HG02852 (cell line): Measurements from ENCODE around the gene PRSS38.

Experiments used
- ATAC-seq: cut with Tn5 transposase; IDR thresholded peaks from one replicate; pipeline ENCODE4 v1.9.1; 2021; ENCODE audit warnings: mild to moderate bottlenecking, moderate library complexity; ENCODE audit not compliant: unreplicated experiment

The PRSS38 gene

GRCh38 chr1:227792216-227793078 is 23.0 kb upstream of the PRSS38 start:
- ATAC-seq, result no peak

DNA sequence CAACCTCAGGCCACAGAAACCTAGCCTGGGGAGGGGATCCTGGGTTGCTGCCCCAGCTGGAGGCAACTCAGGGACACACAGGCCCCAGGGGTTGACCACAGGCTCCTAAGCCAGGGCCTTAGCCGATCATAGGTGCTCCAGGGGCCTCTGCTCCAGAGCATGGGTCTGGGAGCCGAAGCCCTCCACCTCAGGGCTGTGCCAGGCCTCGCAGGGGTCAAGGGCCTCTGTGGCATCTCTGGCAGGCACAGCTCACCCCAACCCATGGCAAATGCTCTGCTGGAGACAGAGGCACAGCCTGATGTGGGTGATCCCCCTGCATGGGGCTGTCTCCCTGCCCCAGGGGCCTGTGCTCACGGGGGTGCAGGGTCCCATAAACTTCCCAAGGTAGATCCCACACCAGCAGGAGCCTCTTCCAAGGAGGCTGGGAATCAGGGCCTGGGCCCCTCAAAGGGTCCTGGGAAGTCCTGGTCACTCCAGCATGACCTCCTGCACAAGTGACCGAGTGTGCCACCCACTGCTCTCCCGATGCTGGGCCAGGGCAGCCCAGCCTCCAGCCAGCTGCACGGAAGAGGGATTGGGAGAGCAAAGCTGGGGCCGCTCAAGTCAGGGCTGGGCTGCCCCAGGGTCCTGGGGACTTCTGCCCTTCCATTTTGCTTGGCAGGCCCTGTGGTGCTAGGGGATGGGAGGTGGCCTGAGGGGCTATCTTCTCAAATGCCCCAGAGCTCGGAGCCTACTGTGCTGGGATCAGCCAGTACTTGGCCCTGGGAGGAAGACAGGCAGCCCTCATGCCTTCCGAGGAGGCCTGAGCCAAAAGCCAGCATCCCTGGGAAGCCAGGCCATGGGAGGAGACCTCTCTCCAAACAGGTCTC is 22.2 kb upstream of the PRSS38 start:
- no peak for ATAC-seq

- no peak for ATAC-seq
Observed at GRCh38 chr1:227793948-227794816, 21.3 kb upstream of the PRSS38 start.

DNA sequence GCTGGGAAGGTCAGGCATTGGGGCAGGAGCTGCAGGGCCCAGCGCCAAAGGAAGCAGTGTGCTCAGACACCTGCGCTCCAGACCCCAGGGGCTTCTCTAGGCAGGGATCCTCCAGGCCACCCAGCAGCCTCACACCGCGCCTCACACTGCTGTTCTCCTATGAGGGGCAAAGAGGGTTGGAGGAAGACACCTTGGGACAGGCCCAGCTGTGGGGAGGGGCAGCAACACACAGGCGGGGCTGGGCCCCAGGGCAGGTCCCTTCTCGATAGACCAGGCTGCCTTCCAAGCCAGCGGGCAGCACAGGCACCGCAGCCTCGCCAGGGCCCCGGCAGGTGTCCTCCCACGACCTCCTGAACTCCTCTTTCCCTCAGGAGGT is 20.7 kb upstream of the PRSS38 start:
- no peak for ATAC-seq

GRCh38 chr1:227795732-227796131 is 19.7 kb upstream of the PRSS38 start:
- ATAC-seq, result no peak

- ATAC-seq, result no peak
Observed at GRCh38 chr1:227796359-227796915, 19.0 kb upstream of the PRSS38 start.

GRCh38 chr1:227797144-227797543 is 18.3 kb upstream of the PRSS38 start:
- ATAC-seq, result no peak

GRCh38 chr1:227797625-227798024 is 17.9 kb upstream of the PRSS38 start:
- ATAC-seq, result no peak

GRCh38 chr1:227798078-227798802 is 17.2 kb upstream of the PRSS38 start:
- ATAC-seq, result no peak

- no peak for ATAC-seq
Observed at GRCh38 chr1:227799756-227800155, 15.7 kb upstream of the PRSS38 start.

DNA sequence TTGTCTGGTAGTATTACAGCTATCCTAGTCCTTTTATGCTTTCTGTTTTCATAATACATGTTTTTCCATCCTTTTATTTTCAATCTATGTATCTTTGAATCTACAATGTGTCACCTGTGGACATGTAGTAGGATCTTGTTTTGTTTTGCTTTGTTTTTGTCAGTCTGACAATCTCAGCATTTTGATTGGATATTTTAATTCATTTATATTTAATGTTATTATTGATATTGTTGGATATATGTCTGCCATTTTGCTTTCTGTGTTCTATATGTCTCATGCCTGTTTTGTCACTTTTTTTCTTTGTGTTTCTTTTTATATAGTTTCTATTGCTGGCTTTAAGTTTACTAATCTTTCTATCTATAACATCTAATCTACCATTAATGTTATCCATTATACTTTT is 11.5 kb upstream of the PRSS38 start:
- ATAC-seq, result no peak

DNA sequence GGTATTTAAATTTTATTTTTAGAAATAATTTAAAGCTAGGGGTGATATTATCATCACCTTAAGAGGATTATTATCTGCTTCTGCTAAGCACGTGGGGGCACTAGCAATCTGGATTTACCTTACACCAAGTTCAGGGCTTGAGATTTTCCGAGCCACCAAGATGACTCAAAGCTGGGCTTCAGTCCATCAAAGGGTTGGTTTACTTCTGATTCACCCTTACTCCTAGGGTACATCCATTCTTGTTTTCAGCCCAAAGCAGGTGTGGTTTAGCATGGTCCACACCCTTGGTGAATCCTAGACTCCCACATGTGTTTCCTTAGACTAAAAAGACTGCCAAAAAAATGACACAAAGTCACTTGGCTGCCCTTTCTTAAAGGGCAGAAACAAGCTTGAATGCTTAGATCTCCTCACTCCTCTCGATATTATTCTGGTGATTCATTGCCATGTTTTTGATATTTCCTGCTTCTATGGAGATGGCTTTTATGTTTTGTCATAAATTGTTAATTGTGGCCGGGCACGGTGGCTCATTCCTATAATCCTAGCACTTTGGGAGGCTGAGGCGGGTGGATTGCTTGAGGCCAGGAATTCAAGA is 9.8 kb upstream of the PRSS38 start:
- no peak for ATAC-seq

DNA sequence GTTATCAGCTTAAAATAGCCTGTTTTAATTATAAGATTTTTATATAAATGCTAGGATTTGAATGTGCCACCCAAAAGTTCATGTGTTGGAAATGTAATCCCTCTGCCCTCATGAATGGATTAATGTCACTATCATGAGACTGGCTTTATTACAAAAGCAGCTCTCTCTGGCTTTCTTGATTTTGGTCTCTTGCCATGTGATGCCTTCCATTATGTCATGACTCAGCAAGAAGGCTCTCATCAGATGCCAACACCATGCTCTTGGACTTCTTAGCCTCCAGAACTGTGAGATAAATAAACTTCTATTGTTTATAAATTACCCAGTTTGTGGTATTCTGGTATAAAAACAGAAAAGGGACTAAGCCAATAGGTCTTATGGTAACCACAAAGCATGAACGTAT is 6.9 kb upstream of the PRSS38 start:
- no peak for ATAC-seq

DNA sequence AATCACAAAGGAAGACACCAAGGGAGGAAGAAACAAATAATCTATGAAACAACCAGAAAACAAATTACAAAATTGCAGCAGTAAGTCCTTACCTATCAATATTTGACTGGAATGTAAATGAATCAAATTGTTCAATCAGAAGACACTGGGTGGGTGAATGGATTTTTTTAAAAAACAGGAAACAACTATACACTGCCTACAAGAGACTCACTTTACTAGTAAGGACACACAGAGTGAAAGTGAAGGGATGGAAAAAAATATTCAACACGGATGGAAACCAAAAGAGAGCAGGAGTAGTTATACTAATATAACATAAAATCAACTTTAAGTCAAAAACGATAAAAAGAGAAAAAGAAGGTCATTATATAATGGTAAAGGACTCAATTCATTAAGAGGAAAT is 6.4 kb upstream of the PRSS38 start:
- ATAC-seq, result no peak

GRCh38 chr1:227813962-227814361 is 1.5 kb upstream of the PRSS38 start:
- no peak for ATAC-seq

GRCh38 chr1:227816750-227817446 is 1.4 kb downstream of the PRSS38 start:
- no peak for ATAC-seq

GRCh38 chr1:227823537-227823936 is 8.1 kb downstream of the PRSS38 start:
- ATAC-seq, result no peak

- ATAC-seq, result no peak
Observed at GRCh38 chr1:227824204-227824603, 8.7 kb downstream of the PRSS38 start.

DNA sequence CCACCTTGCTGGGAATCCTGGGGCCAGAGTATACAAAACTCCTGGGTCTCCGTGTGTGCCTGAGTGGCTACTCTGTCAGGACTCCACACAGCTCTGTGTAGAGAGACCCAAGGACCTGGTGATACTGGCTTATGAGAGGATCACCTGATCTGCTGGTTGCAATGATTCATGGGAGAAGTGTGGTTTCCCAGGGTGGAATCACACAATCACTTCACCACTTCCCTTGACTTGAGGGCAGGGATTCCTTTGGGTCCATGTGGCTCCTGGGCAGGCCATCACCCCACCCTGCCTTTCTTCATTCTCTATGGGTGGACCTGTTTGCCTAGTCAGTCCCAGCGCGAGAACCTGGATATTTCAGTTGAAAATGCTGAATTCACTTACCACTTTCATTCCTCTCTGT is 13.3 kb downstream of the PRSS38 start:
- ATAC-seq, result no peak
